Articular chondrocyte of knee joint (primary cell): ENCODE data around the gene SNX17. TPM values are rescaled to one million over a fixed set of nuclear protein-coding genes. Genes with fewer than 3 reads are reported as not detected.

Experiments used
- total RNA-seq: library from RNA; depleted of rRNA; stranded (reverse); fragments of >200 nt; gene quantifications from 2 replicates; pipeline ENCODE4 v1.2.3, GENCODE V29; 2012

SNX17 gene, protein sequence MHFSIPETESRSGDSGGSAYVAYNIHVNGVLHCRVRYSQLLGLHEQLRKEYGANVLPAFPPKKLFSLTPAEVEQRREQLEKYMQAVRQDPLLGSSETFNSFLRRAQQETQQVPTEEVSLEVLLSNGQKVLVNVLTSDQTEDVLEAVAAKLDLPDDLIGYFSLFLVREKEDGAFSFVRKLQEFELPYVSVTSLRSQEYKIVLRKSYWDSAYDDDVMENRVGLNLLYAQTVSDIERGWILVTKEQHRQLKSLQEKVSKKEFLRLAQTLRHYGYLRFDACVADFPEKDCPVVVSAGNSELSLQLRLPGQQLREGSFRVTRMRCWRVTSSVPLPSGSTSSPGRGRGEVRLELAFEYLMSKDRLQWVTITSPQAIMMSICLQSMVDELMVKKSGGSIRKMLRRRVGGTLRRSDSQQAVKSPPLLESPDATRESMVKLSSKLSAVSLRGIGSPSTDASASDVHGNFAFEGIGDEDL
- 127 and 145 TPM in 2 replicates for total RNA-seq

DNA sequence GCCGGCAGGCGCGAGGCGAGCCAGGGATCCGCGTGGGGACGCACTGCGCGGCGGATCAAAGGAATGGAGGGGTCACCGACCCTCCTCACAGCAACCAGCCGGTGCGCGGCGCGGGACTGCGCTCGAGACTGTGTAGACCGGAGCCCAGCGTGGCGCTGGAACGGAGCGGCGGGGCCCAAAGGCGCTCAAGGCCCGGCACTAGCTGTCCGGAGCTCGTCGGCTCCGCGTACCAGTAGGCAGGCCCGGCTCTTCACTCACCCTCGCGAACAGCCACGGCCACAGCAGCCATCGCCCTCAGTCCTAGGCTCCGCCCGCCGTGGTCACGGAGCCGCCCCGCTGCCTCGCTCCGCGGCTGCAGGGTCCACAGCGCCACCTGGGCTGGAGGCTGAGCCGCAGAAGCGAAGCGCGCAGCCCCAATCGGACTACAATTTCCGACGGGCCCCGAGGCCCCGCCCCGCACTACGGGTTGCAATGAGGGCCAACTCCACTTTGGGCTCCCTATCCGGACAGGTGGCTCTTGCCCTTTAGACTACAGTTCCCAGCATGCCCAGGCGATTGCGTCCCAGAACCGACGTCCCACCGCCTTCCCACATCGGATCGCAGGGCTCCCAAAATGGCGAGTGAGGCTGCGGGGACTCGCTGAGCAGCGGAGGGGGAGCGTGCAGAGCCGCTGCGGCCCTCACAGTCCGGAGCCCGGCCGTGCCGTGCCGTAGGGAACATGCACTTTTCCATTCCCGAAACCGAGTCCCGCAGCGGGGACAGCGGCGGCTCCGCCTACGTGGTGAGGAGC, at the start of gene SNX17, which contains the start of gene EIF2B4:
SNX17 (plus strand) TSS at position 591 of the 790 bp plus-strand sequence; CDS start at position 719, 128 bp downstream.
EIF2B4 (minus strand) TSS at position 313 of the 790 bp plus-strand sequence; CDS start at position 289, 24 bp downstream.

DNA sequence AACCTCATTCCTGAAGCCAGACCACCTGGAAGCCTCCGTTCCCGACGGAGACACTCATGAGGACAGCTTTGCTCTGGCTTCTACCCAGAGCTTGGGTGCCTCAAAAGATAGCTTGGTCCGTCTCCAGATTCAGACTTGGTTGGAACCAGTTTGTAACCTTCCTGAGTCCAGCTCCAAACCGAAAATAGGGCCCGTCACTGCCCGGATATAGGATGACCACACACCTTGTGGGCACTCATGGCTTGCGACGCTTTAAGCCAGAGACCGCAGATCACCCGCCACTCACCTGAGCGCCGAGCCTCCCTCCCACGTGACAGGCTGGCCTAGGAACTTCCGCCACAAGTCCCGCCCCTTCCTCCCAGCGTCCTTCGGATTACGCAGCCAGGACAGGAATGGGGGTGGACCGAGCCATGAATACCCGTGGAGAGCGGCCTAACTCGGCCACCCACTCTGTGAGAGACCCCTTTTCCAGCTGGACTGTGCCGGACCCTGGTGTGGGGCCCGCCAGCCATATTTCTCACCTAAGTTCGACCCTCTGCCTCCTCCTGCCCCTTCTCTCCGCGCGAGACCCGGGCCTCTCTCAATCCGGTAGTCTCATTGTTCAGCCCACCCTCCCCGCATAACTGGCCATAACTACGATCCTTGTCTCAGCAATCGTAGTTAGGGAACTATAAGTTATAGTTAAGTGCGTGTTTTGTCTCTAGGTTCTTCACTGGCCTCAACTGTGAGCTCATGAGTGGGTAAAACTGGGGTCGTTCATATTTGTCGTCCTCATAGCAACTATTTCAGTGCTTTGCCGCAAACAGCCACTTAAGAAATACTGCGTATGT, 47.4 kb upstream of the SNX17 start, which contains the start of gene MPV17:
MPV17 (minus strand) TSS at position 332 of the 830 bp plus-strand sequence. CDS start 580 bp downstream, outside the sequence.

DNA sequence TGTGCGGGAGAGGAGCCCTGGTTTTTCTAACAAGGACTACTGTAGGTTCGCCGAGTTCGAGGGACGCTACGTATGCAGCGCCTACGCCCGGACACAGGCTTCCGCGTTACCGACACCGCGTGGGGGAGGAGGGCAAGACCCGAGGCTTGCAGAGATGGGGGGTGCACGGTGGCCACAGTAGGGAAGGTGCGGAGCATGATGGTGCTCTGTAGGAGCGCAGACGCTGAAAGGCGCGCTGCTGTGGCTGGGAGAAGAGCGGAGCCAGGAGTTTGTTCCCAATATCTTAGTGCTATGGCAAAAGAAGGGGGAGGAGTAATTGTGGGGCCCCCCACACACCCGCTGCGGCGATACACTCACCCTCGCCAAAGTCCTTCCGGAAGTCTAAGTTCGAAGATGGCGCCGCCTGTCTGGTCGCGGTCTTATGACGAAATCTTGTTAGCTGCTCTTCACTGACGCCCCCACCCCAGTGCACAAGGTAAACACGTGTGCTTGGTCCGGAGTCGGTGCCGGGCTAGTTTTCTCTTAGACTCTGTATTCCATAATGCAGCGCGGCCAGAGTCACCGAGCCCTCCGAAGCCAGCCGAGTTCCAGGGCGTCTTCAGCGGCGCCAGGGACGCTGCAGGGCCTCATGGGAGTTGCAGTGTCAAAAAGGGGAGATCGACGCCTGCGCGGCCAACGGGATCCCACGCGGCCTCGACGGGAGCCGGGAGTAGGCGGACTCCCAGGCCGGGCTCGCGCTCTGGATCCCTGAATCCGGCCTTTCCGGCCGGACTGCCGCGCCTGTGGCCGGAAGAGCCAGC, 13.8 kb upstream of the SNX17 start, which contains the start of gene GTF3C2:
GTF3C2 (minus strand) TSS at position 383 of the 800 bp plus-strand sequence. CDS start 13,210 bp downstream, outside the sequence.

DNA sequence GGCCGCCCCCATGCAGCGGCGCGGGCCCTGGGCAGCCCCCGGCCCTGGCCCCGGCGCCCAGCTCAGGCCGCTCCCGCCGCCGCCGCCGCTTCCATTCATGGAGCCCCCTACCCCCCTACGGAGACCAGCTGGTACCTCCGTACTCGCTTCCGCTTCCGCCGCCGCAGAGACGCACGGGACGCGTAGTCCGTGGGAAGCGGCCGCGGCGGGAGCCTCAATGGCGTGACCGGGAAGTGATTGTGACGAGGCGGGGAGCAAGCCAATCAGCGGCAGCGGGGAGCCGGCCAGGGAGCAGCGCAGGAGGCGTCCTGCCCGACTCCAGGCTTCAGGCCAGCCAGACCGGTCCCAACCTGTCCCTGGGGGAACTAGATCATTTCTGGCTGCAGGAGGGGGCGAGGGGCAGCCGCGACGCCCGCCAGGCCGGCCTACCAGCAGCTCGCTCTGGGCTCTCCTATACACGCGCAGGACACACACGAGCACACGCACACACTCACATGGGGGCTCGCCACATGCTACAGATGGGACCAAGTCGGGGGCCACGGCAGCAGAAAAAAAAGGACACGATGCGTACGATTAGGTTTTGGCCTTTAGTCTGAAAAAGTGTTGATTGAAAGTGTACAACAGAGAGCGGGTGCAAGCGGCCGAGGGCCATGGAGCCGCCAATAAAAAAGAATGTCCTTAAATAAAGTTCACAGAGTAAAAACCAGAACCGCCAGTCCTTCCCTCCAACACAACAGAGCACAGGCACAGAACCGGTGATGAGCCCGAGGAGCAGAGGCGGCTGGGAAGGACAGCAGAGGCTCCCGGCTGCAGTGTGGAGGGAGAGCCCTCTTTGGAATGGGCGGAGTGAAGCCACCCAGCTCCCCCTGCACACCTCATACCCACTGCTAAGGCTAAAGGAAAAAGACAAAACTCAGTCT, 10.5 kb downstream of the SNX17 start, which contains the start of gene ZNF513:
ZNF513 (minus strand) TSS at position 109 of the 920 bp plus-strand sequence. CDS start 208 bp downstream, outside the sequence.

DNA sequence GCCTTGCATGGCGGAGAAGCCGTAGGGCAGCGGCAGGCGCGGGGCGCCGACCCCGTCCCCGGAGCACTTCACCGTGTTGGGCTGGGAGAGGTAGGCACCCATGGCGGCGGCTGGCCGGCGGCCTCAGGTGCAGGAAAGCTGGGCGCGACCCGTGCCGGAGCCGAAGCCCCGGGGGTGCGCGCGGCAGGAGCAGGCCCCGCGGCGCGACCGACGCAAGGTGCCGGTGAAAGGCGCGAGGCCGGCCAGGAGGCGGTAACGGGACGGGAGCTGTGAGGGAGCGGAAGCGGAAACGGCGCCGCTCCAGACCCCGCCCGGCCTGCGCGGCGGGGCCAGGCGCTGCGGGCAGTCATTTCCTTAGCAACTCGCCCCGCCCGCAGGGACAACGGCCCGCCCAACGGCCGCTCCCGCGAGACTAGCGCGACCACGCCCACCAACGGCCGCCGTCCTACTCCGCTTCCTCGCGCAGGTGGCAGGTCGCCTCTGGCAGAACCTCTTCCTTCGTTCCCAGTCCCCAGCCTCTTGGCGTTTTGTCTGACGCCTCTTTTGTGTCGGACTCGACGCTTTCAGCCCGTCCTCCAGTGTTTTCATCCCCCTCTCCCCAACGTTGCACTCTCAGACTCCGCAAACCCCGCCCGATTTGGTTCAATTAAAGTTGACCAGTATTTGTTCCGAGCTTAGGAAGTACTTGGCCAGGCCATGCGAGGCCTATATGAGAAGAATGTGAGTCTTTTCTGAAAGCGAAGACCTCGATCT, 39.1 kb downstream of the SNX17 start, which contains the start of gene PPM1G:
PPM1G (minus strand) TSS at position 271 of the 753 bp plus-strand sequence; CDS start at position 102, 169 bp downstream.

Other genes with a start within 250 kb of the SNX17 start
- gene ABHD1, start 246.8 kb upstream of the SNX17 start, total RNA-seq: 0.22 and 0.26 TPM in 2 replicates
- gene PREB, start 236.0 kb upstream of the SNX17 start, total RNA-seq: 29.9 and 40.6 TPM in 2 replicates
- not detected in 2 replicates for gene PRR30, start 231.2 kb upstream of the SNX17 start, total RNA-seq
- under 0.01 TPM in 2 replicates for gene TCF23, start 221.6 kb upstream of the SNX17 start, total RNA-seq
- 200 and 246 TPM in 2 replicates for gene ATRAID, start 158.6 kb upstream of the SNX17 start, total RNA-seq
- gene SLC5A6, start 158.3 kb upstream of the SNX17 start, total RNA-seq: 14.6 and 15.4 TPM in 2 replicates
- gene CAD, start 153.2 kb upstream of the SNX17 start, total RNA-seq: 19.1 and 28.1 TPM in 2 replicates
- gene SLC30A3, start 107.6 kb upstream of the SNX17 start, total RNA-seq: under 0.01 TPM in 1 of 2 replicates, not detected in the other
- not detected in 2 replicates for gene DNAJC5G, start 95.2 kb upstream of the SNX17 start, total RNA-seq
- not detected in 2 replicates for gene TRIM54, start 88.2 kb upstream of the SNX17 start, total RNA-seq
- 0.39 and 1.4 TPM in 2 replicates for gene UCN, start 62.2 kb upstream of the SNX17 start, total RNA-seq
- 95.4 and 108 TPM in 2 replicates for gene MPV17, start 47.5 kb upstream of the SNX17 start, total RNA-seq
- 25.7 and 31.5 TPM in 2 replicates for gene GTF3C2, start 13.9 kb upstream of the SNX17 start, total RNA-seq
- 26.1 and 27.3 TPM in 2 replicates for gene EIF2B4, start 278 bp upstream of the SNX17 start, total RNA-seq
- 5.4 and 6.5 TPM in 2 replicates for gene ZNF513, start 10.1 kb downstream of the SNX17 start, total RNA-seq
- gene PPM1G, start 39.0 kb downstream of the SNX17 start, total RNA-seq: 51.8 and 52.4 TPM in 2 replicates
- gene NRBP1, start 58.0 kb downstream of the SNX17 start, total RNA-seq: 135 and 145 TPM in 2 replicates
- not detected in 2 replicates for gene KRTCAP3, start 71.8 kb downstream of the SNX17 start, total RNA-seq
- 29.3 and 30.7 TPM in 2 replicates for gene IFT172, start 119.1 kb downstream of the SNX17 start, total RNA-seq
- gene FNDC4, start 124.6 kb downstream of the SNX17 start, total RNA-seq: 24.2 and 25.1 TPM in 2 replicates
- 0.43 and 0.78 TPM in 2 replicates for gene GCKR, start 126.2 kb downstream of the SNX17 start, total RNA-seq
- 25.6 and 25.9 TPM in 2 replicates for gene ZNF512, start 212.4 kb downstream of the SNX17 start, total RNA-seq